ENCODE results near the gene INTS14. TPM values are rescaled to one million over a fixed set of nuclear protein-coding genes. Genes with fewer than 3 reads are reported as not detected.
"Not testable (repeated sequence)": the region's sequence is repeated elsewhere in the genome, so short reads cannot be mapped to it uniquely, and the experiment has no call there.

The INTS14 gene
- polyA plus RNA-seq, 1 experiment = 56.6 TPM

- no peak for TF ChIP-seq CTCF (IDR thresholded peaks at IDR 0.05; ENCODE audit: low read depth, low read length)
- DNase-seq (ENCODE audit: low read depth, low spot score) = no peak
- H3K27me3 ChIP-seq (ENCODE audit: control insufficient read depth, insufficient read depth, low read length) = no peaks in the 10 kb centered on the region
- no peak overlapping the region for H3K4me3 ChIP-seq (ENCODE audit: low read depth, low read length)
- no peak overlapping the region for H3K27ac ChIP-seq (ENCODE audit: low read depth, low read length)
- H3K9me3 ChIP-seq (ENCODE audit: control insufficient read depth, insufficient read depth, low read length) = no peaks in the 10 kb centered on the region
- ChIA-PET CTCF (no interaction called here), POLR2A (interaction anchor here (0.6 kb wide), 1 partner anchor 40 kb away, joined by 3 read pairs; no protein-coding TSS in a partner anchor)
These were observed 54.3 kb downstream of the INTS14 start for GRCh38 chr15:65556622-65557021.

GRCh38 chr15:65553691-65554090 is 57.2 kb downstream of the INTS14 start:
- no peaks in the 10 kb centered on the region for H3K27me3 ChIP-seq (ENCODE audit: control insufficient read depth, insufficient read depth, low read length)
- no peak overlapping the region for H3K4me3 ChIP-seq (ENCODE audit: low read depth, low read length)
- no peak for TF ChIP-seq CTCF (IDR thresholded peaks at IDR 0.05; ENCODE audit: low read depth, low read length)
- no peak for DNase-seq (ENCODE audit: low read depth, low spot score)
- no peak overlapping the region for H3K27ac ChIP-seq (ENCODE audit: low read depth, low read length)
- POLR2A ChIA-PET = no interaction called here
- no peaks in the 10 kb centered on the region for H3K9me3 ChIP-seq (ENCODE audit: control insufficient read depth, insufficient read depth, low read length)
- CTCF ChIA-PET = no interaction called here

GRCh38 chr15:65552851-65553250 is 58.1 kb downstream of the INTS14 start:
- POLR2A ChIA-PET; CTCF ChIA-PET; DNase-seq (ENCODE audit: low read depth, low spot score): not testable (repeated sequence)

GRCh38 chr15:65551183-65551582 is 59.7 kb downstream of the INTS14 start:
- ChIA-PET POLR2A (interaction anchor here (1.2 kb wide), 1 partner anchor 20 kb away, joined by 3 read pairs; no protein-coding TSS in a partner anchor), CTCF (interaction anchor here (0.5 kb wide), 1 partner anchor 62 kb away, joined by 5 read pairs; no protein-coding TSS in a partner anchor)
- no peaks in the 10 kb centered on the region for H3K9me3 ChIP-seq (ENCODE audit: control insufficient read depth, insufficient read depth, low read length)
- H3K4me3 ChIP-seq (ENCODE audit: low read depth, low read length) = no peak overlapping the region
- no peak overlapping the region for H3K27ac ChIP-seq (ENCODE audit: low read depth, low read length)
- no peaks in the 10 kb centered on the region for H3K27me3 ChIP-seq (ENCODE audit: control insufficient read depth, insufficient read depth, low read length)
- TF ChIP-seq CTCF (IDR thresholded peaks at IDR 0.05; ENCODE audit: low read depth, low read length) = no peak
- DNase-seq (ENCODE audit: low read depth, low spot score) = no peak

More at GRCh38 chr15:65552851-65553250, 58.1 kb downstream of the INTS14 start:
- not testable (repeated sequence) for H3K4me3 ChIP-seq (ENCODE audit: low read depth, low read length); H3K27ac ChIP-seq (ENCODE audit: low read depth, low read length); H3K9me3 ChIP-seq (ENCODE audit: control insufficient read depth, insufficient read depth, low read length); H3K27me3 ChIP-seq (ENCODE audit: control insufficient read depth, insufficient read depth, low read length)

- TF ChIP-seq CTCF (IDR thresholded peaks at IDR 0.05; ENCODE audit: low read depth, low read length) = no peak
- no peaks in the 10 kb centered on the region for H3K9me3 ChIP-seq (ENCODE audit: control insufficient read depth, insufficient read depth, low read length)
- no peak overlapping the region for H3K4me3 ChIP-seq (ENCODE audit: low read depth, low read length)
- ChIA-PET CTCF (interaction anchor here (0.5 to 1.2 kb wide), 2 partner anchors 60 to 61 kb away, joined by 4 to 5 read pairs; no protein-coding TSS in a partner anchor), POLR2A (interaction anchor here (1.2 kb wide), 1 partner anchor 20 kb away, joined by 3 read pairs; no protein-coding TSS in a partner anchor)
- no peaks in the 10 kb centered on the region for H3K27me3 ChIP-seq (ENCODE audit: control insufficient read depth, insufficient read depth, low read length)
- peak; percentile 45 for DNase-seq (ENCODE audit: low read depth, low spot score)
- no peak overlapping the region for H3K27ac ChIP-seq (ENCODE audit: low read depth, low read length)
These were observed 60.2 kb downstream of the INTS14 start for GRCh38 chr15:65550681-65551098.

GRCh38 chr15:65549288-65549687 is 61.6 kb downstream of the INTS14 start:
- CTCF ChIA-PET = interaction anchor here (0.7 kb wide), 1 partner anchor 14 kb away, joined by 7 read pairs; no protein-coding TSS in a partner anchor
- POLR2A ChIA-PET = not testable (repeated sequence)

More at GRCh38 chr15:65549288-65549687, 61.6 kb downstream of the INTS14 start:
- not testable (repeated sequence) for H3K27ac ChIP-seq (ENCODE audit: low read depth, low read length); DNase-seq (ENCODE audit: low read depth, low spot score); H3K9me3 ChIP-seq (ENCODE audit: control insufficient read depth, insufficient read depth, low read length); H3K4me3 ChIP-seq (ENCODE audit: low read depth, low read length); H3K27me3 ChIP-seq (ENCODE audit: control insufficient read depth, insufficient read depth, low read length)

Measured in AG04450 (cell line).